GM12875 (cell line): ENCODE data around the gene SLC13A1.

Experiments used
- H3K4me3 ChIP-seq: one replicate; pipeline ENCODE4 v1.5.1; 2011; ENCODE audit warnings: low read depth, low read length, control low read depth
- CTCF ChIP-seq: IDR thresholded peaks from 2 replicates; pipeline ENCODE4 v1.5.1; 2011; ENCODE audit warnings: low read depth, mild to moderate bottlenecking, control low read depth, inconsistent platforms, low read length, moderate library complexity, borderline replicate concordance; ENCODE audit not compliant: insufficient read depth

The SLC13A1 gene

DNA sequence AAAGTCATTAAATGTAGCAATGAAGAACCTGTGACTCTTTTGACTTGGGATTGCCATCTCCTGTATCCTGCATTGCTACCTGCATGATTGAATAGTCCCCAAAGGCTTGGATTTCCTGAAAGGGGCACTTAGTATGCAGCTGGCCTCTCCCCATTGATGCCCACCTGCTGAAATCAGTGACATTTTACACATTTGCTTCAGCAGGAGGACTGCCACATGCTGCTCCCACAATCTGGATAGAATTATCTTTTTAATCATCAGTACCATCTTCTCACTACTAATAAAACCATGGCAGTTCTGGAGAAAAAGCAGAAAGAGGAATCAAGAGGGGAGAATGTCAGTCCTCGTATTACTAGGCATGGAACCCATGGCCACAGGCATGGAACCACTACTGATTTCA is 67.8 kb downstream of the SLC13A1 start:
- no peak for TF ChIP-seq CTCF
- no peak overlapping the region for H3K4me3 ChIP-seq

GRCh38 chr7:123131556-123131955 is 68.2 kb downstream of the SLC13A1 start:
- no peak for TF ChIP-seq CTCF
- no peak overlapping the region for H3K4me3 ChIP-seq

DNA sequence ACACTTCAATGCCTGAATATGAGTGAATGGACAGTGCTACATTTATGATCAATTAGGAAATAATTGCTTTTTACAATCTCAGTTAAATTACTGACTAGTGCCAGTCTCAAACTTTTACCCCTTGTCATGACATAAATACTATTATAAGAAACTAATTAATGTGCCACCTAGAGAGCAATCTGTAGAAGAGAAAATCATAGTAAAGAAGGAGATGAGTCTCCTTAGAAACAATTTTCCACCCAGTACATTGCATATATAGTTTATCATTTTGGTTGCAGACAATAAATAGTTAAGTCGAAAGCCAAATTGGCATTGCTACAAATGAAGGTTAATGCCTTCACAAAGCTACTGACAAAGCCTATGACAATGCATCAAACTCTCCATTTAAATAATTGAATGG is 68.6 kb downstream of the SLC13A1 start:
- no peak for TF ChIP-seq CTCF
- H3K4me3 ChIP-seq: no peak overlapping the region

GRCh38 chr7:123126691-123127090 is 73.1 kb downstream of the SLC13A1 start:
- no peak for TF ChIP-seq CTCF
- no peak overlapping the region for H3K4me3 ChIP-seq

GRCh38 chr7:123126171-123126570 is 73.6 kb downstream of the SLC13A1 start:
- no peak for TF ChIP-seq CTCF

GRCh38 chr7:123125231-123125630 is 74.5 kb downstream of the SLC13A1 start:
- no peak overlapping the region for H3K4me3 ChIP-seq
- no peak for TF ChIP-seq CTCF

More at GRCh38 chr7:123126171-123126570, 73.6 kb downstream of the SLC13A1 start:
- no peak overlapping the region for H3K4me3 ChIP-seq

DNA sequence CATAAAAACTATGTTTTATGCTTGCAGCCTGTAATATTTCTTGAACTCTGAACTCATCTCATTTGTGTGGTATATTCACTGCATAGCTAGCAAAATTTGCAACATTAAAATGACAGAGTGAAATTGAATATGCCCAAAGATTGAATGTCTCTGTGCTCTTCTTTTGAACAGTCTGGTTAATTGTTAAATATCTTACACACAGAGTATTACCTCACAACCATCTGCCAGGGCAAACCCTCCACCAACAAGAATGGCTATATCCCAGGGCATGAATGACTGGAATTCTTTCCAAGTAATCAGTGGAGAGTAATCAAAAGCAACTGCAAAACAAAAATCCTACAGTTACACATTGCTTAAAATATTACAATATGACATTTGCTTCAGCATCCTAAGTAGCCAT is 76.9 kb downstream of the SLC13A1 start:
- no peak for TF ChIP-seq CTCF
- H3K4me3 ChIP-seq: no peak overlapping the region
